Neuron (in vitro differentiated cells): Measurements from ENCODE around the gene ZSCAN29.

Experiments used
- H2AFZ ChIP-seq: one replicate; pipeline ENCODE4 v1.6.1; 2013; ENCODE audit warnings: low read depth, mild to moderate bottlenecking, inconsistent platforms, low read length, moderate library complexity
- H3K27me3 ChIP-seq: one replicate; pipeline ENCODE4 v1.6.1; 2013; ENCODE audit warnings: low read length; ENCODE audit not compliant: insufficient read depth
- H3K36me3 ChIP-seq: one replicate; pipeline ENCODE4 v1.6.1; 2013; ENCODE audit warnings: low read length; ENCODE audit not compliant: insufficient read depth
- H3K4me1 ChIP-seq: one replicate; pipeline ENCODE4 v1.6.1; 2013; ENCODE audit warnings: low read length; ENCODE audit not compliant: insufficient read depth
- H3K4me3 ChIP-seq: 2 replicates; pipeline ENCODE4 v1.5.1; 2013; ENCODE audit warnings: mild to moderate bottlenecking, low read length, moderate library complexity
- H3K9me3 ChIP-seq: one replicate; pipeline ENCODE4 v1.6.1; 2013; ENCODE audit warnings: low read length

Gene ZSCAN29

DNA sequence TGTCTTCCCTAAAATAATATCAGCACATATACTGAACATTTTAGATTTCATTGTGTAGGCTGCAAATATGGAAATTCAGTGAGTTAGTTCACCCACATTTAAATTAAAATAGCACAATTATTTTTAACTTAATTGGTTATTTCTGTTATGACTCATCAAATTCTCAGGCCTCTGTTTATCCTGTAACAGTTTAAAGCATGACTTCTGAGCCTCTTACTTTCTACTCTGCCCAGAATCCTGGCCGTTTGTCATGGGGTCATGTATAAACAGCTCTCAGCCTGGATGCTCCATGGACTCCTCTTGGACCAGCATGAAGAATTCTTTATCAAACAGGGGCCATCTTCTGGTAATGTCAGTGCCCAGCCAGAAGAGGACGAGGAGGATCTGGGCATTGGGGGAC, 12.2 kb upstream of the ZSCAN29 start:
- no peaks in the 10 kb centered on the region for H3K27me3 ChIP-seq
- no peak overlapping the region for H3K4me3 ChIP-seq
- H3K36me3 ChIP-seq = peaks cover 84% of the 10 kb centered on the region
- no peak overlapping the region for H2AFZ ChIP-seq
- no peaks in the 10 kb centered on the region for H3K9me3 ChIP-seq
- no peaks in the 10 kb centered on the region for H3K4me1 ChIP-seq

DNA sequence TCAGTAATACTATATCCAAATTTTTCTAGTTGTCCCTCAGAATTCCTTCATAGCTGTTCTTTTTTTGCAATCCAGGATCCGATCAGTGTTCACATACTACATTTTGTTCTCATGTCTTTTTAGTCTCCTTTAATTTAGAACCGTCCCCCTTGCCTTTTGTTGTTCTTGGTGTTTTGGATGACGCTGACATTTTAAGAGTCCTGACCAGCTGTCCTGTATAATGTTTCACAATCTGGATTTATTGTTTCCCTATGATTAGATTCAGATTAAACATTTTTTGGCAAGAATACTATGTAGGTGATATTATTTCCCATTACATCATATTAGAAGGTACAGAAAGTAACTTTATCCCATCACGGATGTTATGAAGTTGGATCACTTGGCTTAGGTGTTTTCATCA, 11.5 kb upstream of the ZSCAN29 start:
- no peak overlapping the region for H3K4me3 ChIP-seq
- no peak overlapping the region for H2AFZ ChIP-seq
- no peaks in the 10 kb centered on the region for H3K4me1 ChIP-seq
- H3K9me3 ChIP-seq = no peaks in the 10 kb centered on the region
- peaks cover 86% of the 10 kb centered on the region for H3K36me3 ChIP-seq
- H3K27me3 ChIP-seq = no peaks in the 10 kb centered on the region

DNA sequence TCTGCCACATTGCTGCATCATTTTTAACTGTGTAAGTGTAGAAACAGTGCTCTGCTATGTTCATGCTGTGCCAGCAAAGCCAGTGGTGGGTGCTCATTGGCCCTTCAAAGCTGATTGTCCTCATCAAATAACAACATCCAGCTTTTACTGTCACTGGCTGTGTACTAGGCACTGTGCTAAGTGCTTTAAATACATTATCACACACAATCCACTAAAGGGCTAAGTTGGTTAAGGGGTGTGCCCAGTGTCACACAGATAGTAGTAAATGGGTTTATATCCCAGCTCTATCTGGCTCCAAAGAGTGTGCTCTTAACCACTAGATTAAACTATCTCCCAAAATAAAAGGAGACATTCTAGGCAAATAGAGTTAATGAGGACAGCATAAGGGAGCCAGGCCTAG, 7.8 kb upstream of the ZSCAN29 start:
- H3K9me3 ChIP-seq = no peaks in the 10 kb centered on the region
- H3K4me1 ChIP-seq = no peaks in the 10 kb centered on the region
- H3K36me3 ChIP-seq = peaks cover 65% of the 10 kb centered on the region
- H2AFZ ChIP-seq = no peak overlapping the region
- no peaks in the 10 kb centered on the region for H3K27me3 ChIP-seq
- no peak overlapping the region for H3K4me3 ChIP-seq

DNA sequence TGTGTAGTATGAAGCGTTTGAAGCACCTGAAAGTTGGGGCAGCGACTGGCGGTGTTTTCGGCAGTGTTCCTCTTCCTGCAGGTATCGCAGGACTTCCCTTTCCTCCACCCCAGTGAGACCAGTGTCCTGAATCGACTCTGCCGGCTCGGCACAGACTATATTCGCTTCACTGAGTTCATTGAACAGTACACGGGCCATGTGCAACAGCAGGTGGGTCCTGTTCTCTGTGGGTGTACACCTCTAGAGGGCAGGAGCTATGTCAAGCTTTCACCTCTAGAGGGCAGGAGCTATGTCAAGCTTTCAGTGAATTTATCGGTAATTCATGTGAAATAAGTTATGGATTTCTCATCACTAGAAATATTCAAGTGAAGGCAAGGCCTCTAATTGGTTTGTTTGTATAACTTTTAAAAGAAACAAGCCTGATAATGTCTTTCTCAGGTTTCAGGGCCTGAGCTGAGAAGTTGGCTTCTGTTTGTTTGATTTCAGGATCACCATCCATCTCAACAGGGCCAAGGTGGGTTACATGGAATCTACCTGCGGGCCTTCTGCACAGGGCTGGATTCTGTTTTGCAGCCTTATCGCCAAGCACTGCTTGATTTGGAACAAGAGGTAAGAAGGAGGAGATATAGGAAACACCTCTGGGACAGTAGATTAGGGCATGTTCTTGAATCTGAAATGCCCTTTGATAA, 5.3 kb upstream of the ZSCAN29 start:
- H3K9me3 ChIP-seq = no peaks in the 10 kb centered on the region

DNA sequence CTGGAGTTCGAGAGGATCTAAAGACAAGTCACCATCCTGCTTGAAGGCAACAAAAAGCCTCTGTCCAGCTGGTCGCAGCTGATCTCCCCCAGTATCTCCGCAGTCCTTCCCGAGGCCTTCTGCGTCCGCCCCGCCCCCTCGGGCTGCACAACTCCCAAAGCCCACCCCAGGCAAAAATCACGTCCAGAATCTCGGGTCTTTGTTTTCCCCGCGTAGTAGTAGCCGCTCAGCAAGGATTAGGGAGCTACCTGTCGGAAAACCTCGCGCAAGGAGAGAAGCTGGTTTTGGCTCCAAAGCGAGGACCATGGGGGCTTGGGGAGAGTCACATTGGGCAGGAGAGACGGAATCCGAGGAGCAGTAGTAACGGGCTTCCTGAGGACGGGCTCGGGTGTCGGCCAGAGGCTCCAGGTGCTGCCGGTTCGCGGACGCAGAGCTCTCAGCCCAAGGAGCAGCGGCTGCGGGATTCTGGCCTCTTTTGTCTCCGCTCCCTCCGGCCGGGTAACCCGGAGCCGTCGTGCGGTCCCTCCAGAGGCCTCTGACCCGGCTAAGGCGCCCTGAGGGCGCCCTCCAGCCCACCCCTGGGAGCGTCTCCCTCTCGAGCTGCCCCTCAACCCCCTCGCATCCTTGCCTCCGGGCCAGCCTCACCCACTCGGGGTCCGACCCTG, 401 bp downstream of the ZSCAN29 start:
- peaks cover 26% of the 10 kb centered on the region for H3K4me1 ChIP-seq
- no peaks in the 10 kb centered on the region for H3K27me3 ChIP-seq
- H2AFZ ChIP-seq = peak overlapping the region; percentile 91
- H3K36me3 ChIP-seq = peaks cover 44% of the 10 kb centered on the region
- peaks cover 8% of the 10 kb centered on the region for H3K9me3 ChIP-seq
- H3K4me3 ChIP-seq = peak overlapping the region; percentile 89

More for the DNA sequence above, 5.3 kb upstream of the ZSCAN29 start:
- H3K27me3 ChIP-seq = no peaks in the 10 kb centered on the region
- H3K36me3 ChIP-seq = peaks cover 50% of the 10 kb centered on the region
- peaks cover 10% of the 10 kb centered on the region for H3K4me1 ChIP-seq
- no peak overlapping the region for H2AFZ ChIP-seq
- H3K4me3 ChIP-seq = no peak overlapping the region

DNA sequence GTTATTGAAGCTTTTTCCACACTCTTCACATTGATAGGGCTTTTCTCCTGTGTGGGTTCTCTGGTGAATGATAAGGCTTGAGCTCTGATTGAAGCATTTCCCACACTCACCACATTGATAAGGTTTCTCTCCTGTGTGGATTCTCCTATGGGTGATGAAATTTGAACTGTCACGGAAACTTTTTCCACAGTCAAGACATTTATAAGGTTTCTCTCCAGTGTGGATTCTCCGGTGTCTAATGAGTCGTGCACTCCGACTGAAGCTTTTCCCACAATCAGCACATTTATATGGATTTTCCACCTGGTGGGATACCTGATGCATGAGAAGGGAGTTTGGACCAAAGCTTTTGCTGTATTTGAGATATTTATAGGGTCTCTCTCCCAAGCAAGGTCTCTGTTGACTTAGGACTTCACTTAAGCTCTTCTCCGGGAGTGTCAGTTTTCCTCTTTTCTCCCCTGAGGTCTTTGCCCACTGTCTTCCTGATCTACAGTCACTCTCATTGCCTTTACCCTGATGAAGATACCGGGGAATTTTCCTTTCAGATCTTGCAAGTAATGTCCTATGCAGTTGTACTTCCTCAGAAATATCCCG, 9.4 kb downstream of the ZSCAN29 start:
- Histone ChIP-seq H2AFZ (no peak overlapping the region), H3K4me1 (no peaks in the 10 kb centered on the region), H3K36me3 (peaks cover 84% of the 10 kb centered on the region), H3K4me3 (no peak overlapping the region), H3K27me3 (no peaks in the 10 kb centered on the region), H3K9me3 (peaks cover 61% of the 10 kb centered on the region)

DNA sequence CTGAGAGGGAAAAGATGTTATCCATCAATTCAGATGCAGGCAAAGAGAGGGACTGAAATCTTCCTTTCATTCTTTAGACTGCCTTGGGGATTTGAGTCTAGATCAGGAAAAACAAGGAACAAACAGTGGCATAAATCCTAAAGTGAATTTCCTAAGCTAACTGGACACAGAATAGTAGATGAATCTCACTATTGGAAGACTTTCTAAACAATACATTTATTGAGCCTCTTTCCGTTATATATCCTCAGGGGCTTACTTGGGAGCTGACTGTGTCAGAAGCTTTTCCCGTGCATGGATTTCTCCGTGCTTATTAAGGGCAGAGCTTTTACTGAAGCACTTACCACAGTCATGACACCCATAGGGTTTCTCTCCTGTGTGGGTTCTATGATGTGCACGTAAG, 10.0 kb downstream of the ZSCAN29 start:
- Histone ChIP-seq H3K27me3 (no peaks in the 10 kb centered on the region), H2AFZ (no peak overlapping the region), H3K4me1 (no peaks in the 10 kb centered on the region), H3K36me3 (peaks cover 78% of the 10 kb centered on the region), H3K9me3 (peaks cover 58% of the 10 kb centered on the region), H3K4me3 (no peak overlapping the region)

DNA sequence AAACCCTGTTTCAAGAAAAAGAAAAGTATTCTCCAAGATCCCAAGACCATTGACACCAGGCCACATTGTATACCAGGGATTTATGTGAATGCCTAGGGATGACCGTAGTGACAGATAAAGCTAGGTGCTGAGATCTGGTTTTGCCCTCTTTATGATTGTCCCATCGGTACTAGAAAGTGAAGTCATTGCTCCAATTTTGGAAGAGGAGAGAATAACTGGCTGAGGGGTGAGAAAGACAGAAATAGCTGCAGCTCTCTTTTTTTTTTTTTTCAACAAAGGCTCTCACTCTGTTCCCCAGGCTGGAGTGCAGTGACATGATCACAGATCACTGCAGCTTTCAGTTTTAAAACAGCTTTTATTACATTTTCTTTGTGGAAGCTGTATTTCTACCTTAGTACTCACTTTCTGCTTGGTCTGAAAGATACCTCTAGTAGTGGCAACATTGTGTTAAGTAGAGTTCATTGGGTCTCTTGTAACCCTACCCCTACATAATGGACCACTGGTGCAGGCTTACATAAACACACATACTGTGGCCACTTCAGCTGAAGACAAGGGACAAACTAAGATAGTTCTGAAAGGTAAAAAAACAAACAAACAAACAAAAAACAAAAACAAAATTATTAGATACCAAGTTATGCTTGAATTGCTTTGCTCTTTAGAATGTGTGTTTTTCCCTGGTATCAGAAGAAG, 18.0 kb downstream of the ZSCAN29 start:
- no peaks in the 10 kb centered on the region for H3K9me3 ChIP-seq
- no peaks in the 10 kb centered on the region for H3K27me3 ChIP-seq
- no peaks in the 10 kb centered on the region for H3K4me1 ChIP-seq
- H3K4me3 ChIP-seq = no peak overlapping the region
- peaks cover 46% of the 10 kb centered on the region for H3K36me3 ChIP-seq
- H2AFZ ChIP-seq = no peak overlapping the region

DNA sequence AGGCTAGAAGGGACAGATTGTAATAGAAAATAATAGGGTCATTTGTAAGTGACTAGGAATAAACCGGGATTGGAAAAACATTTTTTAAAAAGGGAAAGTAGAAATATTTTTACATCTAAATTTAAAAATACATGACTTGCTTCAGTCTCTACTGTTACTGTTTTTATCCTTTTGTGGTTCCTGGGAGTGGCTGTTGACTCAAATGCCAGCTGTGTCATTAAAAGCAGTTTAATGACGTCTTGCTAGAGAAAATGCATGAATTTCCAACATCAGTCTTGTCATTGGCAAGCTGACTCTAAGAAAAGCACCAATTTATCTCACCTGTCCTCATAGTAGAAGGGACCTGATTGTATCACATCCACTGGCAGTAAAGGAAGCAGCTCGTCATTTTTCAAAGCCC, 23.7 kb downstream of the ZSCAN29 start:
- no peak overlapping the region for H3K4me3 ChIP-seq
- H3K4me1 ChIP-seq = no peaks in the 10 kb centered on the region
- peaks cover 61% of the 10 kb centered on the region for H3K36me3 ChIP-seq
- no peak overlapping the region for H2AFZ ChIP-seq
- no peaks in the 10 kb centered on the region for H3K9me3 ChIP-seq
- H3K27me3 ChIP-seq = no peaks in the 10 kb centered on the region

DNA sequence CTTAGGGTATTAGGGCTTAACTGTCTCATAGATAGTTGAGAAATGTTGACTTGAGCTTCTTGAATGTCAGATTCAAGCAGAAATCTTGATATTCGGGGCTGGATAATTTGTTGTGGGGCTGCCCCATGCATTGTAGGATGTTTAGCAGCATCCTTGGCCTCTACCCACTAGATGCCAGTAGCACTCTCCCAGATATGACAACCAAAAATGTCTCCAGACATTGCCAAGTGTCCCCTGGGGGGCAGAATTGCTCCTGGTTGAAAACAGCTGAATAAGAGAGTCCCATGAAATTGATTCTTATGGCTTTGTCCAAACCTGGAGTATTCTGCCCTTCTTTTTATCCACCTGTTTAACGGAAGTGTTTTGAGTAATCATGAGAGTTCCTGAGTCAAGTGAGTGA, 24.5 kb downstream of the ZSCAN29 start:
- Histone ChIP-seq H3K36me3 (peaks cover 59% of the 10 kb centered on the region), H3K9me3 (no peaks in the 10 kb centered on the region), H3K4me3 (no peak overlapping the region), H3K27me3 (no peaks in the 10 kb centered on the region), H3K4me1 (no peaks in the 10 kb centered on the region), H2AFZ (no peak overlapping the region)

DNA sequence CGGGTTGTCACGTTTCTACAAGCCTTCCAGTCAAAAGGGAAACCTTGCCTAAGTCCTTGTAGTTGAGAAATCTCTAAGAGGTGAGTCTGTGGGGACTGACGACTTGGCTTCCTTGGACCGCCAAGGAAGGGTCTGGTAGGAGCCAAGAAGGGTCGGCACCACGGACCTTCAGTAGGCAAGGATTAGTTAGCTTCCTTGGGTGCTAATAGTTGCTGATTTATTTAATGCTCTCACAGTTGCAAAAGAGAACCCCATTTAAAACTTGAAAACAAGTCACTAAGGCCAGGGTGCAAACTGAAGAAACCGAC, 40.1 kb downstream of the ZSCAN29 start:
- Histone ChIP-seq H3K9me3 (no peaks in the 10 kb centered on the region), H3K36me3 (peaks cover 21% of the 10 kb centered on the region), H3K4me1 (peaks cover 21% of the 10 kb centered on the region), H3K4me3 (peak overlapping the region; percentile 77), H2AFZ (peak overlapping the region; percentile 72), H3K27me3 (no peaks in the 10 kb centered on the region)

DNA sequence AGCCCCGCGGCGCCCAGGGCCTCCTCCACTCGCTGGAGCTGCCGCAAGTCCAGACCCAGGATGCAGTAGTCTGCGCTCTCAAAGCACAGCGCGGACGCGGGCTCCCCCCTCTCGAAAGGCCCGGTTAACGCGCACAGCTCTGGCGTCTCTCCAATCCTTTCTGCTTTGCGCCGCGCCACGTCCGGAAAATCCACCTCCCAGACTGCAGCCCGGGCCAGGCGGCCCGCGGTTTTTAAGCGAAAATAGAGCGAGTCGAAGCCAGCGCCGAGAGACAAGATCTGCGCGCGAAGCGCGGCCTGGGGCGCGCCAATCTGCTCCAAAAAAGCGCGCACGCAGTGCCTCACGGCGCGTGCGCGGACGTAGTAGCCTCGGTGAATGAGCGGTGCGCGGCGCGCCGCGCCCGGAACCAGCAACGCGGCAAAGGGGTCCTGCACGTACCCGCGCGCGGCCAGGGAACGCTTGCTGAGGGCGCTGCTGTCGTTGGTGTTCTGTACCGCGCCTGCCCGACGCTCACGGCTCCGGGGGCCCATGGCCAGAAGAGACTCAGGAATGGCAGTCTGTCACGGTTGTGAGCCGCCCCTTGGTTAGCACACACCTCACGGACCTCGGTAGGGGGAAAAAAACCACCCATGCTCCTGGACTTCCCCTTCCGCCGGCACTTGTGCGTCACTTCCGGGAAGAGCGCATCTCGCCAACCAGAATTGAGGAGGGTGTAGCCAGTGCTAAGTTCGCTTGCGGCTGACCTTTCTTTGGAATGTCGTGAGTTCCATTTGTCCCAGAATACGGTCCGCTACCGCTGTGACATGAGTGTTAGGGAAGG, 40.7 kb downstream of the ZSCAN29 start, which contains the start of gene LCMT2:
Gene LCMT2 (minus strand): TSS at position 614 of the 820 bp plus-strand sequence. CDS start 84 bp downstream, at position 530.
- peak within 1 kb of the TSS; percentile 77 for H3K4me3 ChIP-seq
- H3K4me1 ChIP-seq = peaks cover 21% of the 10 kb centered on the region
- no peaks in the 10 kb centered on the region for H3K9me3 ChIP-seq
- no peaks in the 10 kb centered on the region for H3K27me3 ChIP-seq
- H3K36me3 ChIP-seq = peaks cover 19% of the 10 kb centered on the region
- H2AFZ ChIP-seq = peak within 1 kb of the TSS; percentile 72
